Uterus (tissue), 4 donors: ENCODE results near the gene COPB2. TPM values are rescaled to one million over a fixed set of nuclear protein-coding genes. Genes with fewer than 3 reads are reported as not detected.

Experiments
- DNase-seq, 2 donors: peaks; one replicate each; pipeline ENCODE4 v3.0.0-alpha.2; 2019 to 2020
- H3K27ac ChIP-seq, 2 donors: fragments of 200-600 bp; sonication (generic); 1 replicate in 1 of 2; 2 replicates in 1 of 2; pipeline ENCODE4 v1.5.1; 2016 to 2018
- H3K27me3 ChIP-seq, 2 donors: fragments of 200-600 bp; sonication (generic); one replicate each; pipeline ENCODE4 v1.5.1; 2018 to 2019; ENCODE audit warnings: control low read depth in 1 of 2
- H3K36me3 ChIP-seq, 2 donors: fragments of 200-600 bp; sonication (generic); one replicate each; pipeline ENCODE4 v1.5.1; 2019; ENCODE audit warnings: control low read depth in 1 of 2
- H3K4me1 ChIP-seq, 2 donors: fragments of 200-600 bp; sonication (generic); one replicate each; pipeline ENCODE4 v1.5.1; 2018 to 2019; ENCODE audit warnings: control low read depth in 1 of 2
- H3K4me3 ChIP-seq, 2 donors: fragments of 200-600 bp; sonication (generic); 1 replicate in 1 of 2; 2 replicates in 1 of 2; pipeline ENCODE4 v1.5.1; 2018 to 2019; ENCODE audit warnings: mild to moderate bottlenecking in 1 of 2
- H3K9me3 ChIP-seq, 2 donors: fragments of 200-600 bp; sonication (generic); one replicate each; pipeline ENCODE4 v1.5.1; 2019; ENCODE audit warnings: control low read depth in 1 of 2
- POLR2A ChIP-seq, 2 donors: fragments of 450-650 bp; IDR thresholded peaks; one replicate each; pipeline ENCODE4 v1.6.1; 2016; ENCODE audit warnings: antibody characterized with exemption in 2 of 2, mild to moderate bottlenecking in 1 of 2, moderate library complexity in 1 of 2
- intact Hi-C: fragments of 100-400 bp; cut with DNase I; formaldehyde crosslinking; loops from one replicate; pipeline ENCODE4 v1.15.1; 2023; ENCODE audit warnings: low total_unique reads
- total RNA-seq, 4 donors: library from RNA; depleted of rRNA in 3 of 4; stranded (reverse); fragments of >200 nt in 3 of 4; gene quantifications; one replicate each; pipeline versions ENCODE4 v1.1.0 to v1.2.4, GENCODE V29; 2014 to 2023
- TF ChIP-seq, protein P1 (sequence below), 4 experiments: fragments of 200-600 bp in 2 of 4; fragments of 450-650 bp in 2 of 4; sonication (generic) in 2 of 4; IDR thresholded peaks; one replicate each; pipeline ENCODE4 v1.5.1; 2016 to 2019; ENCODE audit warnings: antibody characterized with exemption in 4 of 4, mild to moderate bottlenecking in 2 of 4, moderate library complexity in 1 of 4
- donor health status: DM: yes; HTN: yes; CAD: no.

The COPB2 gene
- total RNA-seq, 4 donors from 2014 or later = 50.3 to 204 (median 86.5) TPM

DNA sequence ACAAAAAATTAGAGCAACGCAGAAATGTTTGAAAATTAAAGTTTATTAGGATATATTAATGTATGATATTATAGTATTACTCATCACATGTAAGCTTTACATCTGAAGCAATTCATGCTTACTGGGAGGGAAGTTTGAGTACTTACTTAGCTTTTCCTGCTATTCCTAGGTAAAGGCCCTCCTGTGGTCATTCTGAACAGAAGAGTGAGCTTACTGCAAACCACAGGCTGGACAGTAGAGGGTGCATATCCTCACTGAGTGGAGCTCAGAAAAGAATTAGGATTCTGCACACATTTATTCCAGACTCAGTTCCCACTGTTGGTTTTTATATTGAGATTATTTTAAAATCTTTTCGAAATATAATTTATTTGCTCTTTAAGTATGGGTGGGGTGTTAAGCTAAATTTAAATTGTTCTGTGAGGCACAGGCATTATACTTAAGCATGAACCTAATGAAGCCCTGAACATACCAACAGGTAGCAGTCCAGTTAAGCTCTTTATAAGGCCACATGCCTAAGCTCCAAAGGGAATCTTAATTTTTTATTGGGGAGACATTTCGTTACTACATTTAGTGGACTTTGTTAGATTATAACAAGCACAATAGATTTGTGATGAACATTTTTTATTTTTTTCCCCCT, 35.4 kb downstream of the COPB2 start:
- H3K4me3 ChIP-seq = no peak overlapping the region
- no peaks in the 10 kb centered on the region for H3K27me3 ChIP-seq
- H3K36me3 ChIP-seq = no peaks in the 10 kb centered on the region
- H3K4me1 ChIP-seq = no peaks in the 10 kb centered on the region
- intact Hi-C loops = no loop called here
- H3K27ac ChIP-seq = no peak overlapping the region
- DNase-seq = no peak
- H3K9me3 ChIP-seq = no peaks in the 10 kb centered on the region
- TF ChIP-seq, protein P1, sequence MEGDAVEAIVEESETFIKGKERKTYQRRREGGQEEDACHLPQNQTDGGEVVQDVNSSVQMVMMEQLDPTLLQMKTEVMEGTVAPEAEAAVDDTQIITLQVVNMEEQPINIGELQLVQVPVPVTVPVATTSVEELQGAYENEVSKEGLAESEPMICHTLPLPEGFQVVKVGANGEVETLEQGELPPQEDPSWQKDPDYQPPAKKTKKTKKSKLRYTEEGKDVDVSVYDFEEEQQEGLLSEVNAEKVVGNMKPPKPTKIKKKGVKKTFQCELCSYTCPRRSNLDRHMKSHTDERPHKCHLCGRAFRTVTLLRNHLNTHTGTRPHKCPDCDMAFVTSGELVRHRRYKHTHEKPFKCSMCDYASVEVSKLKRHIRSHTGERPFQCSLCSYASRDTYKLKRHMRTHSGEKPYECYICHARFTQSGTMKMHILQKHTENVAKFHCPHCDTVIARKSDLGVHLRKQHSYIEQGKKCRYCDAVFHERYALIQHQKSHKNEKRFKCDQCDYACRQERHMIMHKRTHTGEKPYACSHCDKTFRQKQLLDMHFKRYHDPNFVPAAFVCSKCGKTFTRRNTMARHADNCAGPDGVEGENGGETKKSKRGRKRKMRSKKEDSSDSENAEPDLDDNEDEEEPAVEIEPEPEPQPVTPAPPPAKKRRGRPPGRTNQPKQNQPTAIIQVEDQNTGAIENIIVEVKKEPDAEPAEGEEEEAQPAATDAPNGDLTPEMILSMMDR (IDR thresholded peaks at IDR 0.05) = peak in 1 of 4 experiments; percentile 30
- no peak for TF ChIP-seq POLR2A (IDR thresholded peaks at IDR 0.05)

- Histone ChIP-seq H3K27ac (no peak overlapping the region), H3K4me3 (no peak overlapping the region), H3K36me3 (no peaks in the 10 kb centered on the region), H3K9me3 (no peaks in the 10 kb centered on the region), H3K4me1 (peaks cover 0 to 7% of the 10 kb centered on the region in 2 donors), H3K27me3 (no peaks in the 10 kb centered on the region)
- TF ChIP-seq POLR2A (IDR thresholded peaks at IDR 0.05) = no peak
- TF ChIP-seq, protein P1 (IDR thresholded peaks at IDR 0.05) = no peak
- no peak for DNase-seq
- intact Hi-C loops = loop anchor here (10.0 kb wide), 1 partner anchor 752 kb away; the partner anchor contains the start of gene CEP70
These were observed 42.7 kb downstream of the COPB2 start for GRCh38 chr3:139346771-139347170.

GRCh38 chr3:139343895-139344856, 45.3 kb downstream of the COPB2 start, which contains the start of gene MRPS22:
MRPS22 (plus strand) TSS chr3:139344020; CDS start chr3:139344027, 7 bp downstream.
- Histone ChIP-seq H3K4me1 (peaks cover 0 to 7% of the 10 kb centered on the region in 2 donors), H3K27ac (peak within 1 kb of the TSS; percentile 64 to 76), H3K4me3 (peak within 1 kb of the TSS; percentile 73 to 77), H3K9me3 (no peaks in the 10 kb centered on the region), H3K27me3 (no peaks in the 10 kb centered on the region), H3K36me3 (no peaks in the 10 kb centered on the region)
- intact Hi-C loops = loop anchor here (10.0 kb wide), 1 partner anchor 749 kb away; the partner anchor contains the start of gene CEP70
- peak; percentile 75 to 78 for DNase-seq
- TF ChIP-seq, protein P1 (IDR thresholded peaks at IDR 0.05) = no peak
- peak; percentile 16 to 31 for TF ChIP-seq POLR2A (IDR thresholded peaks at IDR 0.05)

- intact Hi-C loops = loop anchor here (10.0 kb wide), 1 partner anchor 747 kb away; the partner anchor contains the start of gene CEP70
- H3K27ac ChIP-seq = no peak overlapping the region
- TF ChIP-seq, protein P1 (IDR thresholded peaks at IDR 0.05) = no peak
- TF ChIP-seq POLR2A (IDR thresholded peaks at IDR 0.05) = no peak
- no peaks in the 10 kb centered on the region for H3K9me3 ChIP-seq
- no peaks in the 10 kb centered on the region for H3K27me3 ChIP-seq
- DNase-seq = no peak
- peaks cover 0 to 7% of the 10 kb centered on the region in 2 donors for H3K4me1 ChIP-seq
- H3K4me3 ChIP-seq = no peak overlapping the region
- no peaks in the 10 kb centered on the region for H3K36me3 ChIP-seq
These were observed 47.4 kb downstream of the COPB2 start for GRCh38 chr3:139342054-139342453.
